ENCODE data around the gene PSTPIP1.

PSTPIP1 gene

DNA sequence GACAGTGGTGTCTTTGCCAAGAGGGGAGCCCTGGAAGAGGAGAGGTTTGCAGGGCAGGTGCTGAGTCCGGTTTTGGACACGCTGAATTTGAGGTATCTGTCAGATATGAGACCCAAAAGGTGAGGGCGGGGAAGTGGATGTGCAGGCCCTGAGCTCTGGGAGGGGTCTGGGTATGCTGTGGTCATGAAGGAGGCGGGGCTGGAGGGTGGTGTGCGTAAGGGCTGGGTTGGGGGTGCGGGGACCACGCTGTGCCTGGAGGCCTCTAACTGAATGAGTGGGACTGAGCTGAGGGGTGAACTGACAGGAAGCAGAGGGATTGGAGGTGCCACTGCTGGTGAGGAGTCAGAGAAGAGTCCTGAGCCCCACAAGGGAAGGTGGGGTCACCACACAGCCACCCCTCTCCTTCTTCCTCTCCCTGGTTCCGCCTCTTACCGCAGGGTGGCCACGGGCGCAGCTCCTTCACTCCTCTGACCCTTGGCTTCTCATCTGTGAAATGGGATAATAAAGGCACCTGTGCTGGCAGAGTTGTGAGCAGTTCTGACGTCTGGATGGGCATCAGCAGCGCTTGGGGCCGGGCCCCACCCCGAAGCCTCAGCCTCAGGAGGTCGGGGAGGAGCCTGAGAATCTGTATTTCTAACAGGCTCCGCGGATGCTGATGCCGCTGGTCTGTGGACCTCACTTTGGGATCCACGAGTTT, 28.8 kb downstream of the PSTPIP1 start:
- H3K4me3 ChIP-seq (ENCODE audit: low read depth, low read length) = no peak overlapping the region
- DNase-seq (ENCODE audit: low read depth) = no peak
- TF ChIP-seq CTCF (IDR thresholded peaks at IDR 0.05; ENCODE audit: control insufficient read depth, extremely low read depth, insufficient read depth) = no peak

DNA sequence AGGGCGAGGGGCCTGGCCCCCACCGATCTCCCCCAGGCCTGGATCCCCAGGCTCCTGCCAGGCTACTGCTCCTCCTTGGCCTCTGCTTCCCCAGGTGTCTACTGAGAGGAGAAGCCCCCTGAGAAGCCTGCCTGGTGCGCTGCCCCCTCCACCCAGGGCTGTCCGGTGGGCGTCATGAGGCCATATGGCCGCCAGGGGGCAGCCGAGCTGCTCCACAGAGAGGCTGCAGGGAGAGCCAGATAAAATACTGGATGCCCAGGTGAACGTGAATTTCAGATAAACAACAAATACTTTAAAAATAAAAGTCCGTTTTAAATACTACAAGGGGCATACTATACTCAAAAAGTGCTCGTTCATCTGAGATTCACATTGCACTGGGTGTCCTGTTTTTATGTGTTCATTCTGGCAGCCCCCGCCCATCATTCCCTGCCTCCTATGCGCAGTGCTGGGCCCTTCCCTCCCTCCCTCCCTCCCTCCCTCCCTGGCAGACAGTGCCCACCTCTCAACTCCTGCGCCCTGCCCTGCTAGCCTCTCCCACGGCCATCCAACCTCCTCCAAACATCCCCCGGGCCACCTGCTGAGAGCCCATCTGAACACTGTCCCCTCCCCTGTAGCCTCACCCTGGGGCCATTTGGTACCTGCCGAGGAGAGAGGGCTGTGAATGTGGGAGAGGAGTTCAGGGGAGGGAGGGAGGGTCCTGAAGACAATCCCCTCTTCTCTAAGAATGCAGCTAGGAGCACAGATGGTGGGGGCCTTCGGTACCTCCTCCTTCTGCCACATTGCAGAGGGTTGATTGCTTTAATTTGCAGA, 29.6 kb downstream of the PSTPIP1 start:
- no peak overlapping the region for H3K4me3 ChIP-seq (ENCODE audit: low read depth, low read length)
- DNase-seq (ENCODE audit: low read depth) = peak; percentile 18
- TF ChIP-seq CTCF (IDR thresholded peaks at IDR 0.05; ENCODE audit: control insufficient read depth, extremely low read depth, insufficient read depth) = peak; percentile 93

- no peak for TF ChIP-seq CTCF (IDR thresholded peaks at IDR 0.05; ENCODE audit: control insufficient read depth, extremely low read depth, insufficient read depth)
- H3K4me3 ChIP-seq (ENCODE audit: low read depth, low read length) = no peak overlapping the region
- no peak for DNase-seq (ENCODE audit: low read depth)
Measured at GRCh38 chr15:77025083-77025901, 30.4 kb downstream of the PSTPIP1 start.

- no peak overlapping the region for H3K4me3 ChIP-seq (ENCODE audit: low read depth, low read length)
- no peak for DNase-seq (ENCODE audit: low read depth)
- no peak for TF ChIP-seq CTCF (IDR thresholded peaks at IDR 0.05; ENCODE audit: control insufficient read depth, extremely low read depth, insufficient read depth)
Measured at GRCh38 chr15:77025941-77026411, 31.1 kb downstream of the PSTPIP1 start.

DNA sequence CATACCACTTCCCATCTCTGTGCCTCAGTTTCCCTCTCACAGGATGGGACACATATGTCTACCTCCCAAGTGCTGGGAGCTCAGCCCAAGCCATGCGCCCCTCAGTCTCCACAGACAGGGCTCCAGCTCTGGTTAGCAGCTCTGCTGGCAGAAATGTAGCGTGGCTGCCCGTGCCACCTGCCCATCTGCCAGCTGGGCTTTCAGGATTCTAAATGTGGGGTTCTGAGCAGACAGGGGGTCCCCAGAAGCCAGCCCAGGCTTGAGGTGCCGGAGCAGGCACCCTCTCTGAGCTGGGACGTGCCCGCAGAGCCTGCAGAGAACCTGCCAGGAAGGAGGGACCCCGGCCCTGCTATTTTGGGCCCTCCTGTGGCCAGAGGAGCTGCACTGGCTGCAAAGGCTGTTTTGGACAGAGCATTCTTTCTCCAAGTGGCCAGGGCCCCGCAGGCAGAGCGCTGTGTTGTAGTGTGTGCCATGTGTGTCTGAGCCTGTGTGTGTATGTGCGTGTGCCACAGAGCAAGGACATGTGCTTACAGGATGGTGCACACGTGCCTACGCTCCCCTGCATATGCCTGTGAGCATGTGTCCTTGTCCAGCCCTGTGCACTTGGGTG, 31.7 kb downstream of the PSTPIP1 start:
- H3K4me3 ChIP-seq (ENCODE audit: low read depth, low read length) = no peak overlapping the region
- no peak for TF ChIP-seq CTCF (IDR thresholded peaks at IDR 0.05; ENCODE audit: control insufficient read depth, extremely low read depth, insufficient read depth)

GRCh38 chr15:77027111-77027696, 32.3 kb downstream of the PSTPIP1 start:
- TF ChIP-seq CTCF (IDR thresholded peaks at IDR 0.05; ENCODE audit: control insufficient read depth, extremely low read depth, insufficient read depth) = no peak
- DNase-seq (ENCODE audit: low read depth) = no peak
- no peak overlapping the region for H3K4me3 ChIP-seq (ENCODE audit: low read depth, low read length)

More for the DNA sequence above, 31.7 kb downstream of the PSTPIP1 start:
- no peak for DNase-seq (ENCODE audit: low read depth)

Measured in LNCaP clone FGC (cell line).